Measurements from ENCODE around the gene TSHZ1. TPM values are rescaled to one million over a fixed set of nuclear protein-coding genes. Genes with fewer than 3 reads are reported as not detected.

The TSHZ1 gene
- total RNA-seq, 1 donor from 2014 or later: 1.3 TPM

DNA sequence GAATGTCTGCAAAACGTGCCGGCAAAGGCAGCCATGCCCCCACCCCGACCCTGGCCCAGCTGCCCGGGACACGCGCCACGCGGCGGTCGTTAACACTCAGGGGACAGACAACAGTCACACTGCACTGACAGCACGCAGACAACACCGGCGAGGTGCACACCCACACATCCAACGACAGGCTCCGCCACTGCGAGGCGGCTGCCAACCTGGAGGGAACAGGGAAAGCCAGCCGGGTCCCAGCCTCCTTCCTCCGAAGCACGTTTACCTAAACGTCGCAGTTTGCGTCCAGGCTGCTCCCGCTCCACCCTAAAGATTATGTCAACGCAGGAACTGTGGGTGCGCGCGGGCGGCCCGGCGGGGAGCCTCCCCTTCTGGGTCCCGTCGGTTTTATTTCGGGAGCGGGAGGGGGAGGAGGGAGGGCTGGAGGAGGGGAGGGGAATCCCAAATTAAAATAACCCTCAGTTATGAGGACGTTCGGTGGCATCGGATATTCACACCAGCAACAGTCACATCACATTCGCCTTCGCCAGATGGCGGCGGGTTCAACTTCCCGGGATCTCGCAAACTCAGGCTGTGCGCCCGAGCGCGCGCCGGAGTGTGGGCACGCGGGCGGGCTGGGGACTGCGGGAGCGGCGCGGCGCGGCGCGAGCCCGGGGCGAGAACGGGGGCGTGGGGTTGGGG lies 2.3 kb upstream of the TSHZ1 start:
- peak; percentile 33 for DNase-seq (ENCODE audit: low read depth)
- peak overlapping the region; percentile 77 for H3K4me3 ChIP-seq (ENCODE audit: low read depth, low read length)
- H3K36me3 ChIP-seq (ENCODE audit: control insufficient read depth, insufficient read depth, low read length): no peaks in the 10 kb centered on the region
- TF ChIP-seq, protein P1, sequence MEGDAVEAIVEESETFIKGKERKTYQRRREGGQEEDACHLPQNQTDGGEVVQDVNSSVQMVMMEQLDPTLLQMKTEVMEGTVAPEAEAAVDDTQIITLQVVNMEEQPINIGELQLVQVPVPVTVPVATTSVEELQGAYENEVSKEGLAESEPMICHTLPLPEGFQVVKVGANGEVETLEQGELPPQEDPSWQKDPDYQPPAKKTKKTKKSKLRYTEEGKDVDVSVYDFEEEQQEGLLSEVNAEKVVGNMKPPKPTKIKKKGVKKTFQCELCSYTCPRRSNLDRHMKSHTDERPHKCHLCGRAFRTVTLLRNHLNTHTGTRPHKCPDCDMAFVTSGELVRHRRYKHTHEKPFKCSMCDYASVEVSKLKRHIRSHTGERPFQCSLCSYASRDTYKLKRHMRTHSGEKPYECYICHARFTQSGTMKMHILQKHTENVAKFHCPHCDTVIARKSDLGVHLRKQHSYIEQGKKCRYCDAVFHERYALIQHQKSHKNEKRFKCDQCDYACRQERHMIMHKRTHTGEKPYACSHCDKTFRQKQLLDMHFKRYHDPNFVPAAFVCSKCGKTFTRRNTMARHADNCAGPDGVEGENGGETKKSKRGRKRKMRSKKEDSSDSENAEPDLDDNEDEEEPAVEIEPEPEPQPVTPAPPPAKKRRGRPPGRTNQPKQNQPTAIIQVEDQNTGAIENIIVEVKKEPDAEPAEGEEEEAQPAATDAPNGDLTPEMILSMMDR (IDR thresholded peaks at IDR 0.05; ENCODE audit: insufficient read depth, low read length, severe bottlenecking): peak; percentile 3
- no peaks in the 10 kb centered on the region for H3K27me3 ChIP-seq (ENCODE audit: control insufficient read depth, insufficient read depth, low read length)
- FAIRE-seq: no peak

DNA sequence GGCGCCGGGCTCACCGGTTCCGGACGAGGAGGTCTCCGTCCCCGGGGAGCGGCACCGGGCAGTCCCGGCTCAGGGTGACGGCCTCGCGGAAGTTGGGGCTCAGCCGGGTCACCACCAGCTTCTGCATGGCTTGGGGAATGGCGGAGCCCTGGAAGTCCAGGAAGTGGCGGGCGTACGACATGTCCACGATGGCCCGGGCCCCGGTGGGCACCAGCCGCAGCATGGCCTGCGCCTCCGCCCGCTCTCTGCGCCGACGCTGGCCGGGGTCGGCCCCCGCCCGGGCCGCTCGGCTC lies 1.8 kb upstream of the TSHZ1 start:
- no peaks in the 10 kb centered on the region for H3K36me3 ChIP-seq (ENCODE audit: control insufficient read depth, insufficient read depth, low read length)
- peak overlapping the region; percentile 77 for H3K4me3 ChIP-seq (ENCODE audit: low read depth, low read length)
- DNase-seq (ENCODE audit: low read depth) (no peak), FAIRE-seq (no peak)
- TF ChIP-seq, protein P1 (IDR thresholded peaks at IDR 0.05; ENCODE audit: insufficient read depth, low read length, severe bottlenecking): no peak
- H3K27me3 ChIP-seq (ENCODE audit: control insufficient read depth, insufficient read depth, low read length): no peaks in the 10 kb centered on the region

DNA sequence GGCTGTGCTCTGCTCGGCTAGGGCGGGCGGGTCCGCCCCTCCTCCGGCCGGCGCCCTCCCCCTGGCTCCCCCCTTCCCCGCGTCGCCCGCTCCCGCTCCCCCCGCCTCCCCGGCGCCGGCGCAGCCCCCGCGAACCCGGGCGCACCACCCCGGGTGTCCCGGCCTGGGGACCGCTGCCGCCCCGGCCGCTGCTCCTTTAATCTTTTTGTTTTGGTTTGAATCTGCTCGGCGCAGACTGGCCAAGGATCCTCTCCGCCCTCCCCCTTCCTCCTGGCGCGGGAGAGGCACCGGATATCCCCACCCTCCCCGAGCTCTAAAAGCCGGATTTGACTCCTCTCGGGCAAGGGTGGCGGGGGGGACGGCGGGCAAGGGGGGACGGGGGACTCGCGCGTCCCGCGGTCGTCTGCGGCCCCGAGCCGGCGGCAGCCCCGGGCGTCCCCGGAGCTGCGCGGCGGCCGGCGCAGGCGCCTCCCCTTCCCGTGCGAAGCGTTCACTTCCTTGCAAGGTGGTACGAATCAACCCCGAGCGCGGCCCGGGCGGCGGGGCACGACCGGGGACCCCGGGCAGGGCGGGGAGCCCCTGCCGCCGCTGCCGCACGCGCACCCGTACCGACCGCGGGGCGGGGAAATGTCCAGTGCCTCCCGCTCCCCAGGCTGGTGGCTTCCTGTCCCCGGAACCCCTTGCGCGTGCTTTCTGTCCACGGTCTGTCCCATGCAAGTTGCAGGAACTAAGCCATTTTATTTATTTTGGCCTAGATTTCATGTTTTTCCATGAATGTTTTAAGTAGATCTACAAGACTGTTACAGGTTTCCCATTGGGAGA lies 1.3 kb upstream of the TSHZ1 start, which contains the start of gene PTGR3:
Gene PTGR3, minus strand, starts transcription at position 11 of the 822 bp plus-strand sequence. CDS start 81 bp downstream, outside the sequence.
- Histone ChIP-seq H3K27me3 (ENCODE audit: control insufficient read depth, insufficient read depth, low read length) (no peaks in the 10 kb centered on the region), H3K36me3 (ENCODE audit: control insufficient read depth, insufficient read depth, low read length) (no peaks in the 10 kb centered on the region), H3K4me3 (ENCODE audit: low read depth, low read length) (peak within 1 kb of the TSS; percentile 77)
- FAIRE-seq (no peak), DNase-seq (ENCODE audit: low read depth) (peak; percentile 48)
- TF ChIP-seq, protein P1 (IDR thresholded peaks at IDR 0.05; ENCODE audit: insufficient read depth, low read length, severe bottlenecking): no peak

DNA sequence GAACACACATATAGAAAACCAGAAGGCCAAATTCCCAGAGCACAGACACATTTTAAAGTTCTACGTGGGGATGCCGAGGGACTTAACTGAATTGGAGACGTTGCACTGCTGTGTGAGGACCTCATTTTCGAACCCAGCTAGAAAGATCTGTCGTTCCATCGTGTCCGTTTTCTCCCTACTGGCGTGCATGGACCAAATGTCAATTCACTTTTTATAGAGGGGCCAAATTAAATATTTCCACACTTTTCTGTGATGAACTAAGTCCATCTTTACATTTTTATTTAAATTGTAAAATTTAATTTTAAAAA lies 692 bp upstream of the TSHZ1 start:
- DNase-seq (ENCODE audit: low read depth) (peak; percentile 34), FAIRE-seq (no peak)
- Histone ChIP-seq H3K36me3 (ENCODE audit: control insufficient read depth, insufficient read depth, low read length) (no peaks in the 10 kb centered on the region), H3K4me3 (ENCODE audit: low read depth, low read length) (peak overlapping the region; percentile 77), H3K27me3 (ENCODE audit: control insufficient read depth, insufficient read depth, low read length) (no peaks in the 10 kb centered on the region)
- TF ChIP-seq, protein P1 (IDR thresholded peaks at IDR 0.05; ENCODE audit: insufficient read depth, low read length, severe bottlenecking): no peak

DNA sequence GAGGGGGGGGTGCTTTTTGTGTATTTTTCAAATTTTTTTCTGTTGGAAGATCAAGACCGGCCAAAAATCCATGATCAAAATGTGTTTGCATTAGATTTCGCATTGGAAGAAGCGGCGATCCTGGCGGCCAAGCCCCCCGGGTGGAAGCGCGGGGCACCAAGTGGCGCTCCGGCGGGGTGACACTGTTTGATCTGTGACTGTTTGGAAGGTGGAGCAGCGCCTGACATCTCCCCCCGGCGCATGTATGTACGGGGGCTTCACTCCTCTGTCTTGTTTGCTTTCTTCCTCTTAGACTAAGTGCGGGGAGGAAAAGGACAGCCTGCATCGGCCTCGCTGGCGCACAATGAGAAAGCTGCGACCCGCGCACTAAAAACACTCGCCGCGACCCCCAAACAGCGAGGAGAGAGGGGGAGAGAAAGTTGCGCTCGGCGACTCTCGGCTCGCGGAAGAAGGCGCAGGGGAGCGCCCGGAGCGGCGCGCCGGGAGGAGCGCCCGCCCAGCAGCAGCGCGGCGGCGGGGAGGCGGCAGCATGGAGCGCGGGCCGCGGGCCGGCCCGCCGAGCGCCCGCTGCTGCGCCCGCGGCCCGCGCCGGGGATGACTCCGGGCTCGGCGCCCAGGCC lies 515 bp downstream of the TSHZ1 start:
- DNase-seq (ENCODE audit: low read depth) (no peak), FAIRE-seq (no peak)
- H3K4me3 ChIP-seq (ENCODE audit: low read depth, low read length): peak overlapping the region; percentile 53
- no peaks in the 10 kb centered on the region for H3K36me3 ChIP-seq (ENCODE audit: control insufficient read depth, insufficient read depth, low read length)
- H3K27me3 ChIP-seq (ENCODE audit: control insufficient read depth, insufficient read depth, low read length): no peaks in the 10 kb centered on the region
- TF ChIP-seq, protein P1 (IDR thresholded peaks at IDR 0.05; ENCODE audit: insufficient read depth, low read length, severe bottlenecking): no peak
